ENCODE data around the gene CCDC73.

Gene CCDC73

DNA sequence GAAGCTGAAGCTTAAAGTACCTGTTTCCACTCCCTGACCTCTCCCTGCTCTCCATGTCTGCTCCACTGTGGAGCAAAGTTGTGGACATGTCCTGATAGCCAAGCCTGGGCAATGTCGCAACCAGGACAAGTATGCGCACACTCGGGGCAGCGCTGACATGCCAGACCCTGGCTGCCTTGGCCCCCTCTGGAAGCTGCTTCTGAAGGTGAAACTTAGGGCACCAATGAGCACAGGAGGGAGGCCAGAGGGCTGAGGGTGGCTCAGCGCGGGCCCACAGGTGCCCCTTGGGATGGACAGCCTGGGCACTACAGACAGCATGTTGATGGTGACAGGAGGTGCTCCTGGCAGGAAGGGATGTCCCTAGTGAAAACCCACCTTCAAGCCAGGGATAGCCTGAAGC is 90.2 kb downstream of the CCDC73 start:
- H3K27ac ChIP-seq: no peak overlapping the region
- TF ChIP-seq, protein P1, sequence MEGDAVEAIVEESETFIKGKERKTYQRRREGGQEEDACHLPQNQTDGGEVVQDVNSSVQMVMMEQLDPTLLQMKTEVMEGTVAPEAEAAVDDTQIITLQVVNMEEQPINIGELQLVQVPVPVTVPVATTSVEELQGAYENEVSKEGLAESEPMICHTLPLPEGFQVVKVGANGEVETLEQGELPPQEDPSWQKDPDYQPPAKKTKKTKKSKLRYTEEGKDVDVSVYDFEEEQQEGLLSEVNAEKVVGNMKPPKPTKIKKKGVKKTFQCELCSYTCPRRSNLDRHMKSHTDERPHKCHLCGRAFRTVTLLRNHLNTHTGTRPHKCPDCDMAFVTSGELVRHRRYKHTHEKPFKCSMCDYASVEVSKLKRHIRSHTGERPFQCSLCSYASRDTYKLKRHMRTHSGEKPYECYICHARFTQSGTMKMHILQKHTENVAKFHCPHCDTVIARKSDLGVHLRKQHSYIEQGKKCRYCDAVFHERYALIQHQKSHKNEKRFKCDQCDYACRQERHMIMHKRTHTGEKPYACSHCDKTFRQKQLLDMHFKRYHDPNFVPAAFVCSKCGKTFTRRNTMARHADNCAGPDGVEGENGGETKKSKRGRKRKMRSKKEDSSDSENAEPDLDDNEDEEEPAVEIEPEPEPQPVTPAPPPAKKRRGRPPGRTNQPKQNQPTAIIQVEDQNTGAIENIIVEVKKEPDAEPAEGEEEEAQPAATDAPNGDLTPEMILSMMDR (conservative IDR thresholded peaks at IDR 0.05): no peak

DNA sequence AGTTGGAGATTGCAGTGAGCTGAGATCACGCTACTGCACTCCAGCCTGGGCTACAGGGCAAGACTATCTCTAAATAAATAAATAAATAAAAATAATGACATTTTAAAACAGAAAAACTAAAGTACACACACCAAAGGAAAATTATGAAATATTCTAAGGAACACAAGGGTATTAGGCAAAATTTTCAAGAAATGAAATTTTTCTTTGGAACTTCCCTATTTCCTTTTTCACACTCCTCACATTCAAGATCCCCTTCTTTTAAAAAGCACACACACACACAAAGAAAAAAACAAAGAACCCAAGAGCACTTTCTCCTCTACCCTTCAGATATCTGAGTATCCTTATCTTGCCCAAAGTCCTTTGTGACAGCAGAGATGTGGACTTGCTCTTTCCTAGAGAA is 92.8 kb downstream of the CCDC73 start:
- TF ChIP-seq, protein P1 (conservative IDR thresholded peaks at IDR 0.05): no peak
- no peak overlapping the region for H3K27ac ChIP-seq

DNA sequence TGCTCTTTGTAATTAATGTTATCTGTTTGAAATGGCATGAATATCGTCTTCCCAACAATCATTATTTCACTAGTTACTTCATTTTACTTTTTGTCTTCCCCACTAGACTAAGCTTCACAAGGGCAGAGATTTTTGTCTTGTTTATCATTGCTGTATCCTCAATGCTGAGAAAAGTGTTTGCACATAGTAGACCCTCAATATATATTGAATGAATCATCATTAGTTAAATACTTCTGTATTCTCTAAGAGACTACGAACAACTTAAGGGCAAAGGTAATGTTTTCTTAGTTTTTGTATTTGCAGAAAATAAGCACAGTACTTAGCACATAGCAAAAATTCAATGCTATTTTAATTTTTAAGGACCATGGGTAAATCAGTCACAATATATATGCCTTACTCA is 95.9 kb downstream of the CCDC73 start:
- H3K27ac ChIP-seq: no peak overlapping the region
- TF ChIP-seq, protein P1 (conservative IDR thresholded peaks at IDR 0.05): no peak

DNA sequence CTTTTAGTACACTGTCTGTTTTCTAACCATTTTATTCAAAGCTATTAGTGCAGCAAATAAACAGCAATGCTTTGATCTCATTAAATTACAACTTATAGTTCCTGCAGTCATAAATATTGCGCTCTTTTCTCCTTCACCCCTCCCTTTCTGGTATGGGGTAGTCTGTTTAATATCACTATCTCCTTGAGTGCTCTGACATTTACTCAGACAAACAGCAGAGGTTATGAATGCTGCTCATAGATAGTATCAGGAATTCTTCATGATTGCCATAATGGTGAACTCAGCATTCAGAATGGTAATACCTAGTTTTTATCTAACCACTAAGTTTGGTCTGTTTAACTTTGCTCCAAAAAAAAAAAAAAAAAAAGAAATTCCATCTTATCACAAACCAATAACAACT is 123.4 kb downstream of the CCDC73 start:
- H3K27ac ChIP-seq: no peak overlapping the region
- TF ChIP-seq, protein P1 (conservative IDR thresholded peaks at IDR 0.05): no peak

DNA sequence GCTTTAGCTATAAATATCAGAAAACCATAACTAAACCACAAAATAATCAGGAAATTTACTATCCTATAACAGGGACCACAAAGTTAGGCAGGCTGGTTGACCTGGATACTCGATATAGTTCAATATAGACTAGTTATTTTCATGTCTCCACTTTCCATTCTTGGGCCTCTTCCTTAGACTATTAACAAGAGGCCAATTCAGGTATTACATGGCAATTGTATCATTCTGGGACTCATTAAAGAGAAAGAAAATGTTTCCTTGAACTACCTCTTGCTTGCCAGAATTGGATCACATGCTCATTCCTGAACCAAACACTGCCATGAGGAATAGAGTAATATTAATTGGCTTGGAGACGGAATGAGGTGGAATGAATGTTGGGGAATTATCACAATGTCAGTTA is 134.8 kb downstream of the CCDC73 start:
- no peak overlapping the region for H3K27ac ChIP-seq
- TF ChIP-seq, protein P1 (conservative IDR thresholded peaks at IDR 0.05): no peak

DNA sequence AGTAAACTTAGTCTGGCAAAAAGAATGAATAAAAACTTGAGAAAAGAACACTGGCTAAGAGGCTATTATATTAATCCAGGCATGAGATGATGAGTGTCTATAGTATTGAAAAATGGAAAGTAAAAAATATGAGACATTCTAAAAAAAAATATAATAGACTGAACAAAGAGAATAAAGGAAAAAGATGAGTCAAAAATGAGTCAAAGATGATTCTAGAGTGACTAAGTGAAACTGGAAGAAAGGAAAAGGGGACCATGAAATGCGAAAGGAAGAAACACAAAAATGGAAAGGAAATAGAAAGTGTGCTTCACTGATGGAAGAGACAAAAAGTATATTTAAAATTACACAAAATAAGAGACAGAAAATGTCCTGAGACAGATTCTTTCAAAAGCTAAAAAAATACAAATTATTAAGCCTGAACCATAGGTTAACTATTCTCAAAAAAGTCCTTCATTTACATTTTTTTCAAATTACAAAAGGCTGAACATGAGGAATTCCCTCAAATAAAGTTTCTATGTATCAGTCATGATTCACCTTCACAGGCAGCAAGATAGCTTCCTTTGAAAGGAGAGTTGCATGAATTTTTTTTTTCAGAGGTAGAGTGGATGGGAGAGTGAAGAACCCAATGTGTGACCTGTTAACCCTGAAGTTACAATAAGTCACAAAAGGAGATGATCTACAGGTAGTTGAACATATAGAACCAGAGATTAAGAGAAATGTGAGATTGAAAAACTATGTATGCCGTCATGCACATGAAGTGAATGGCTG is 135.6 kb downstream of the CCDC73 start:
- H3K27ac ChIP-seq: no peak overlapping the region
- TF ChIP-seq, protein P1 (conservative IDR thresholded peaks at IDR 0.05): no peak

DNA sequence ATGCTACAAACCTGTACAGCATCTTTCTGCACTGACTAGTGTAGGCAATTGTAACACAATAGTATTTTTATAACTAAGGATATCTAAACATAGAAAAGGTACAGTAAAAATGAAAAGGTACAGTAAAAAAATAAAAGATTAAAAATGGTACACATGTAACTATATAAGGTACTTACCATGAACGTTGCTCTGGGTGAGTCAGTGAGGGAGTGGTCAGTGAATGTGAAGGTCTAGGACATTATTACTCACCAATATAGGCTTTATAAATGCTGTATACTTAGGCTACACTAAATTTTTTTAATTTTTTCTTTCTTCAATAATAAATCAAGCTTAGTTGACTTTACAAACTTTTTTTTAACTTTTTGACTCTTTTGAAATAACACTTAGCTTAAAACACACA is 150.9 kb downstream of the CCDC73 start:
- TF ChIP-seq, protein P1 (conservative IDR thresholded peaks at IDR 0.05): no peak

More for the DNA sequence above, 150.9 kb downstream of the CCDC73 start:
- no peak overlapping the region for H3K27ac ChIP-seq
